ENCODE data around the gene PDE4D. TPM values are rescaled to one million over a fixed set of nuclear protein-coding genes. Genes with fewer than 3 reads are reported as not detected.

Gene PDE4D
- total and polyA plus RNA-seq, 2 of the 4 experiments (the other 2 are of a cell fraction): 1.4 to 7.9 TPM

GRCh38 chr5:59005934-59006701, 887.4 kb downstream of the PDE4D start:
- peaks cover 8% of the 10 kb centered on the region; the same call in 1 of the 2 replicates for H3K4me1 ChIP-seq (ENCODE audit: control insufficient read depth, insufficient read depth, low read length)
- dilution Hi-C loops (cut with HindIII; ENCODE audit: low sequenced_read_pairs, unreplicated experiment): no loop called here
- no peak overlapping the region for H4K8ac ChIP-seq (ENCODE audit: low read depth in 2 of 2, low read length in 2 of 2)
- no peak overlapping the region for H3K23ac ChIP-seq (ENCODE audit: low read depth, low read length)
- H4K5ac ChIP-seq (ENCODE audit: low read depth, low read length): no peak overlapping the region
- H4K20me1 ChIP-seq (ENCODE audit: insufficient read depth, low read length): peaks cover 20% of the 10 kb centered on the region
- H3K56ac ChIP-seq (ENCODE audit: extremely low read depth, insufficient read depth, low read length): no peak overlapping the region
- no peaks in the 10 kb centered on the region for H3K9me3 ChIP-seq (ENCODE audit: control insufficient read depth, insufficient read depth, low read length)
- no peak overlapping the region for H2AK9ac ChIP-seq (replicated peaks; ENCODE audit: low read depth, low read length, poor library complexity)
- 100% methylated on average over 1 of the region's 7 CpGs; no CpG with 5 or more reads in 1 of the 2 experiments for WGBS, 2 experiments (ENCODE audit: extremely low coverage in 2 of 2, insufficient read length in 1 of 2)
- H2BK15ac ChIP-seq (ENCODE audit: low read depth, low read length): no peak overlapping the region
- no peak overlapping the region for H3K9ac ChIP-seq (ENCODE audit: low read depth, low read length)
- DNase-seq: no peak
- H2AFZ ChIP-seq (replicated peaks; ENCODE audit: low read length, poor library complexity): no peak overlapping the region
- CTCF ChIA-PET: interaction anchor here (0.6 to 1.1 kb wide), 3 partner anchors 110 to 163 kb away, joined by 3 read pairs; no protein-coding TSS in a partner anchor
- H3K27ac ChIP-seq (ENCODE audit: insufficient read depth, low read length): no peak overlapping the region
- no peak overlapping the region for H4K91ac ChIP-seq (ENCODE audit: insufficient read depth, low read depth, low read length)
- H3K14ac ChIP-seq (replicated peaks; ENCODE audit: low read depth, low read length): no peak overlapping the region
- peaks cover 25 to 27% of the 10 kb centered on the region in 2 experiments for H3K79me1 ChIP-seq (ENCODE audit: low read depth in 1 of 2, low read length in 2 of 2)
- peaks cover 8% of the 10 kb centered on the region for H3K36me3 ChIP-seq (ENCODE audit: control insufficient read depth, insufficient read depth, low read length)
- H2BK20ac ChIP-seq (ENCODE audit: low read depth, low read length): no peak overlapping the region
- intact Hi-C loops (cut with micrococcal nuclease): no loop called here
- H2AK5ac ChIP-seq (ENCODE audit: low read depth, low read length): no peak overlapping the region
- in situ Hi-C loops (cut with MboI; ENCODE audit: low sequenced_read_pairs): loop anchor here (10.0 kb wide), 1 partner anchor 111 kb away; no protein-coding TSS in a partner anchor
- no peak overlapping the region for H2BK120ac ChIP-seq (ENCODE audit: low read depth, low read length)
- BruUV-seq (replicated peaks): no TSS peak
- H3K27me3 ChIP-seq (ENCODE audit: control insufficient read depth, insufficient read depth, low read length): no peaks in the 10 kb centered on the region
- no peak overlapping the region for H3K4me3 ChIP-seq (ENCODE audit: insufficient read depth, low read depth, low read length)
- H3K9me1 ChIP-seq (ENCODE audit: insufficient read depth, low read length): peaks cover 5% of the 10 kb centered on the region; the same call in 1 of the 2 replicates
- H3K4ac ChIP-seq (ENCODE audit: low read depth, low read length): no peak overlapping the region
- no peak overlapping the region for H3K18ac ChIP-seq (ENCODE audit: low read depth, low read length)
- TF ChIP-seq BHLHE40 (IDR thresholded peaks at IDR 0.05; ENCODE audit: low read depth, low read length) (no peak), FOS (IDR thresholded peaks at IDR 0.05; ENCODE audit: low read depth, low read length) (no peak), RAD21 (IDR thresholded peaks at IDR 0.05; ENCODE audit: low read length) (no peak), RFX5 (IDR thresholded peaks at IDR 0.05; ENCODE audit: low read depth, low read length) (no peak), CEBPB (IDR thresholded peaks at IDR 0.05; ENCODE audit: low read depth, low read length) (no peak), ELK1 (IDR thresholded peaks at IDR 0.05; ENCODE audit: borderline replicate concordance, low read depth, low read length) (no peak), NFE2L2 (IDR thresholded peaks at IDR 0.05; ENCODE audit: low read depth, low read length) (no peak), CHD1 (IDR thresholded peaks at IDR 0.05; ENCODE audit: low read depth, low read length) (no peak), MAFK (IDR thresholded peaks at IDR 0.05; ENCODE audit: low read depth, low read length) (no peak), MAZ (IDR thresholded peaks at IDR 0.05; ENCODE audit: borderline replicate concordance, low read depth, low read length) (no peak), POLR2A (IDR thresholded peaks at IDR 0.05; ENCODE audit: low read depth, low read length) (no peak)
- POLR2A ChIA-PET (ENCODE audit: unreplicated experiment): no interaction called here
- ATAC-seq (ENCODE audit: low read depth): no peak
- H2BK5ac ChIP-seq (ENCODE audit: low read depth, low read length, poor library complexity, severe bottlenecking): no peak overlapping the region
- H3K4me2 ChIP-seq (ENCODE audit: low read depth, low read length): no peak overlapping the region

All from IMR-90 (cell line).